HG03280 (cell line): ENCODE results near the gene PIK3R5.
"Not testable (repeated sequence)": the region's sequence is repeated elsewhere in the genome, so short reads cannot be mapped to it uniquely, and the experiment has no call there.

Source experiments
- ATAC-seq: cut with Tn5 transposase; IDR thresholded peaks from one replicate; pipeline ENCODE4 v1.9.1; 2021; ENCODE audit warnings: mild to moderate bottlenecking, moderate library complexity; ENCODE audit not compliant: unreplicated experiment

The PIK3R5 gene

GRCh38 chr17:8885163-8885966 lies 80.1 kb downstream of the PIK3R5 start:
- not testable (repeated sequence) for ATAC-seq

- ATAC-seq = no peak
These were observed 81.0 kb downstream of the PIK3R5 start for GRCh38 chr17:8884336-8884990.

GRCh38 chr17:8883353-8883752 lies 82.2 kb downstream of the PIK3R5 start:
- no peak for ATAC-seq

- no peak for ATAC-seq
These were observed 83.9 kb downstream of the PIK3R5 start for GRCh38 chr17:8881606-8882005.

GRCh38 chr17:8880466-8880865 lies 85.0 kb downstream of the PIK3R5 start:
- no peak for ATAC-seq

- no peak for ATAC-seq
These were observed 86.1 kb downstream of the PIK3R5 start for GRCh38 chr17:8879410-8879809.

- ATAC-seq = no peak
These were observed 87.5 kb downstream of the PIK3R5 start for GRCh38 chr17:8877984-8878383.

- ATAC-seq = no peak
These were observed 89.5 kb downstream of the PIK3R5 start for GRCh38 chr17:8875957-8876356.

- no peak for ATAC-seq
These were observed 90.1 kb downstream of the PIK3R5 start for GRCh38 chr17:8875436-8875835.

- ATAC-seq = no peak
These were observed 91.4 kb downstream of the PIK3R5 start for GRCh38 chr17:8873801-8874715.

- no peak for ATAC-seq
These were observed 92.6 kb downstream of the PIK3R5 start for GRCh38 chr17:8872705-8873435.

GRCh38 chr17:8872036-8872704 lies 93.3 kb downstream of the PIK3R5 start:
- no peak for ATAC-seq

- no peak for ATAC-seq
These were observed 94.4 kb downstream of the PIK3R5 start for GRCh38 chr17:8871081-8871581.

- no peak for ATAC-seq
These were observed 95.0 kb downstream of the PIK3R5 start for GRCh38 chr17:8870406-8871040.

GRCh38 chr17:8869114-8869815 lies 96.2 kb downstream of the PIK3R5 start:
- ATAC-seq = no peak

- ATAC-seq = no peak
These were observed 97.0 kb downstream of the PIK3R5 start for GRCh38 chr17:8868529-8868951.

- ATAC-seq = no peak
These were observed 97.4 kb downstream of the PIK3R5 start for GRCh38 chr17:8868092-8868491.

- ATAC-seq = no peak
These were observed 98.0 kb downstream of the PIK3R5 start, which contains the start of gene PIK3R6 for GRCh38 chr17:8867361-8867981. TSS of gene PIK3R6 (minus strand) at chr17:8867674. CDS start at chr17:8849794, 17,880 bp downstream.
